Mucosa of descending colon (tissue), 3 donors: Measurements from ENCODE around the gene AACS. TPM values are rescaled to one million over a fixed set of nuclear protein-coding genes. Genes with fewer than 3 reads are reported as not detected.
"Not testable (repeated sequence)": the region's sequence is repeated elsewhere in the genome, so short reads cannot be mapped to it uniquely, and the experiment has no call there.

ENCODE experiments used
- ATAC-seq: fragments of 200-7000 bp; cut with Tn5 transposase; one replicate; pipeline ENCODE4 v1.9.1; 2020; ENCODE audit warnings: mild to moderate bottlenecking, moderate library complexity
- DNase-seq, 3 donors: peaks; one replicate each; pipeline ENCODE4 v3.0.0-alpha.2; 2020
- H3K36me3 ChIP-seq: fragments of 200-600 bp; one replicate; pipeline ENCODE4 v1.8.0; 2021; ENCODE audit warnings: low read depth, mild to moderate bottlenecking
- H3K4me1 ChIP-seq: fragments of 200-600 bp; one replicate; pipeline ENCODE4 v1.8.0; 2021; ENCODE audit warnings: low read depth, mild to moderate bottlenecking
- H3K4me3 ChIP-seq: fragments of 200-600 bp; one replicate; pipeline ENCODE4 v1.8.0; 2021; ENCODE audit warnings: mild to moderate bottlenecking
- H3K9me3 ChIP-seq: fragments of 200-600 bp; one replicate; pipeline ENCODE4 v1.8.0; 2021; ENCODE audit warnings: mild to moderate bottlenecking
- CTCF ChIP-seq: fragments of 200-600 bp; IDR thresholded peaks from one replicate; pipeline ENCODE4 v1.8.0; 2022; ENCODE audit warnings: antibody characterized with exemption, mild to moderate bottlenecking
- intact Hi-C, 2 donors: fragments of 100-400 bp; cut with DNase I in 1 of 2; cut with micrococcal nuclease in 1 of 2; formaldehyde crosslinking; loops; one replicate each; pipeline versions ENCODE4 v1.11.0 to v1.11.1; 2022; cut with DNase I, micrococcal nuclease
- total RNA-seq, 3 donors: library from RNA; stranded (reverse); fragmentation: NEBNext Ultra II Directional in 2 of 3; extraction: Animal tissue kit (Norgen Biotek cat#: 25700) in 2 of 3; gene quantifications; one replicate each; pipeline versions ENCODE4 v1.2.1 to v1.2.4, GENCODE V29; 2021 to 2023
- donor health status: DM: no; HTN: no; CAD: no; lungs with moderate emphysema.
- donor health status: DM: no; HTN: no; CAD: no.
- donor health status: DM: no; HTN: yes; CAD: no.

AACS gene
- total RNA-seq, 3 donors from 2014 or later = 29.0 to 58.4 (median 39.0) TPM

DNA sequence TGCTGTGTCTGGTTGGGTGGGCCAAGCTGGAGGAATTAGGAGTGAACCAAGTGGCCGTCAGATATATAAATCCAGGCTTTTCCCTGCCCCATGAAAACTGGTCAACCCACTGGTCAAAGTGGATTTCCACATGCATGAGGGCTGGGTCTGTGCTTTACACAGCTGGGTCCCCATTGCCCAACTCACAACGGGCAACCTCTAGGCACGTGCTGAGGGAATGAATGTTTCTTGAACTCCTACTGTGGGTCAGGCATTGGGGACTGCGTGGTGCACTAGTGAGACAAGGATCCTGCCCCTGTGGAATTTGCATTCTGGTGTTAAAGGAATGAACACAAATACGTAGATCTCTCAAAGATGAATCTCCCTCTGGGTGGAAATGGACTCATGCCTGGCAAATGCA is 7.5 kb upstream of the AACS start:
- intact Hi-C loops = no loop called here
- Histone ChIP-seq H3K36me3 (no peaks in the 10 kb centered on the region), H3K4me1 (no peaks in the 10 kb centered on the region), H3K4me3 (no peak overlapping the region), H3K9me3 (no peaks in the 10 kb centered on the region)
- ATAC-seq (no peak), DNase-seq (no peak)
- TF ChIP-seq CTCF = no peak

DNA sequence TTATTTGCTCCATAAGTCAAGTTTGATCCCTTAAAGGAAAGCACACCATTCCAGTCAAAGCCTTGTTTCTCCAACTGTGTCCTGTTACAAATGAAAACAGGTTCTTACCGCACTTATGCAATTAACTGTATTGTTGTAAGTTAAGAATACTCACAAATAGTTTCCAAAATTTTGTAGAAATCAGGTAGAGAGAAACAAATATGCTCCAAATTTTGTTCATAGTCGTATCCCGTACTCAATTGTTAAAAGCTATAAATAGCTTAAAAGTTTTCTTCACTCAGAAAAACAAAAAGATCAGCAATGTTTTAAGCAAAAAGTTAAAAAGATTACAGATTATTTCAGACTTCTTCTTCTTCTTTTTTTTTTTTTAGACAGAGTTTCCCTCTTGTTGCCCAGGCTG is 4.0 kb upstream of the AACS start:
- intact Hi-C loops = no loop called here
- Histone ChIP-seq H3K9me3 (no peaks in the 10 kb centered on the region), H3K36me3 (no peaks in the 10 kb centered on the region), H3K4me3 (no peak overlapping the region), H3K4me1 (peaks cover 5% of the 10 kb centered on the region)
- ATAC-seq = no peak
- no peak for TF ChIP-seq CTCF
- no peak for DNase-seq

DNA sequence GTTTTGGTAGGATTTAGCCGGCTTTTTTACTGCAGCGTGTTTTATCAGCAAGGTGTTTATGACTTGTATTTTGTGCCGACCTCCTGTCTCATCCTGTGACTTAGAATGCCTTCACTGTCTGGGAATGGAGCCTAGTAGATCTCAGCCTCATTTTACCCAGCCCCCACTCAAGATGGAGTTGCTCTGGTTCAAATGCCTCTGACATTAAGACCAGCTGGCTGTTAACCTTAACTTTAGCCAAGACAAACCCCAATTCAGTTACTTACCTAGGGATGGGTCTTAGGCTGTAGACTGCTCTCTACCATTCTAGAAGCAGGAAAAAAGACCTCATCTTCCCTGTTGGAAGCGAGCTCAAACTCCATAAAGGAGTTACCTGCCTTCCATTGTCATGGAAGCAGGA is 1.7 kb upstream of the AACS start:
- intact Hi-C loops, DNase-seq, ATAC-seq, H3K9me3 ChIP-seq, H3K4me1 ChIP-seq, H3K4me3 ChIP-seq, H3K36me3 ChIP-seq: not testable (repeated sequence)

DNA sequence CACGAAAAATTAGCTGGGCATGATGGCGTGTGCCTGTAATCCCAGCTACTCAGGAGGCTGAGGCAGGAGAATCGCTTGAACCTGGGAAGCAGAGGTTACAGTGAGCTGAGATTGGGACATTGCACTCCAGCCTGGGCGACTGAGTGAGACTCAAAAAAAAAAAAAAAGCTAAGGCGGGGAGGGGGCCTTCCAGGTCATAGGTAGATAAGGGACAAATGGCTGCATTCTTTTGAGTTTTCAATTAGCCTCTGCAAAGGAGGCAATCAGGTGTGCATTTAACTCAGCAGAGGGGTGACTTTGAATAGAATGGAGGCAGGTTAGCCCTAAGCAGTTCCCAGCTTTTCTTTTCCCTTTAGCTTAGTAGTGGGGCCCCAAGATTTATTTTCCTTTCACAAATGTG is 743 bp upstream of the AACS start:
- no peak for TF ChIP-seq CTCF
- Histone ChIP-seq H3K36me3 (no peaks in the 10 kb centered on the region), H3K4me3 (no peak overlapping the region), H3K4me1 (peaks cover 6% of the 10 kb centered on the region), H3K9me3 (no peaks in the 10 kb centered on the region)
- ATAC-seq (no peak), DNase-seq (no peak)
- intact Hi-C loops = no loop called here

DNA sequence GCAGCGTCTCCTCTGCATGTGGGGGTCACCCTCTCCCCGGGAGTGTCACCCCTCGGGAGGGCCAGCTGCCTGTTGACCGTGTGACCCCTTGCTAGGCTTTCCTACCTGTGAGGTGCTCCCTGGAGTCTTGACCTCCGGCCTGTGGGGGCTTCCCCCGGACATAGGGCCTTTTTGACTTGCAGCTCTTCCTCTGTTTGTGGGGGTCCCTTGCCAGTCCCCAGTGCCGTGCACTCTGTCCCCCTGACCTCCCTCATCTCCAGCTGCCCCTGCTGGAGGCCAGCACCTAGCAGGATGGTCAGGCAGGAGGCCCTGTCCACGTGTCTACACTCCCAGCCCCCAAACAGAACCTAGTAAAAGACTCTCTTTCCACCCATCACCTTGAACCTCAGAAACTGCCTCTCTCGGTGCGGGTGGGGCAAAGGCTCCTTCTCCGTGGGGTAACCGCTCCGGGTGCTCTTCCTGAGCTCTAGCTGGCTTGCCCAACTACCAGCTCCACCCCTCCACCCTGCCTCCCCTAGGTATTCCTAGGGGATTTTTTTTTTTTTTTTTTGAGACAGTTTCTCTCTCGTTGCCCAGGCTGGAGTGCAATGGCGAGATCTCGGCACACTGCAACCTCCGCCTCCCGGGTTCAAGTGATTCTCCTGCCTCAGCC is 810 bp downstream of the AACS start:
- intact Hi-C loops = no loop called here
- no peak for TF ChIP-seq CTCF
- Histone ChIP-seq H3K4me3 (peak overlapping the region; percentile 59), H3K9me3 (no peaks in the 10 kb centered on the region), H3K4me1 (peaks cover 6% of the 10 kb centered on the region), H3K36me3 (no peaks in the 10 kb centered on the region)
- ATAC-seq = no peak
- DNase-seq = peak in 1 of 3 donors; percentile 11

DNA sequence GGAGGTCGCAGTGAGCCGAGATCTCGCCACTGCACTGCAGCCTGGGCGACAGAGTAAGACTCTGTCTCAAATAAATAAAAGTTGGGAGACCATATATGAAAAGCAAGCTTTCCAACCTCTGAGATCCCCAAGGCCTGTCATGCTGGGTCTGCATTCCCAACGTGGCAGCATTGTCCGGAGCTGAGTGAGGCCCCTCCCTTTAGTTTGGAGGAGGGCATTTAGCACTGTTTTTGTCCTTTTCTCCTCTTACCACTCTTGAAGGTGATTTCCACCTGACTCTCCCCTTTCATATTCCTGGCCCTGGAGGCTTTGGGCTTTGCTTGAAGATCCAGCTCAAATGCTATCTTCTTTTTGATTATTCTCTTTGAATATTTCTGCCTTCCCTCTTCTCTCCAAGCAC is 3.2 kb downstream of the AACS start:
- intact Hi-C loops = no loop called here
- DNase-seq (no peak), ATAC-seq (no peak)
- no peak overlapping the region for H3K4me3 ChIP-seq
- no peaks in the 10 kb centered on the region for H3K36me3 ChIP-seq
- no peak for TF ChIP-seq CTCF
- peaks cover 6% of the 10 kb centered on the region for H3K4me1 ChIP-seq
- H3K9me3 ChIP-seq = no peaks in the 10 kb centered on the region
